ENCODE data around the gene ECI1. TPM values are rescaled to one million over a fixed set of nuclear protein-coding genes. Genes with fewer than 3 reads are reported as not detected.

ECI1 gene
- polyA plus RNA-seq, 1 experiment: 63.9 TPM

DNA sequence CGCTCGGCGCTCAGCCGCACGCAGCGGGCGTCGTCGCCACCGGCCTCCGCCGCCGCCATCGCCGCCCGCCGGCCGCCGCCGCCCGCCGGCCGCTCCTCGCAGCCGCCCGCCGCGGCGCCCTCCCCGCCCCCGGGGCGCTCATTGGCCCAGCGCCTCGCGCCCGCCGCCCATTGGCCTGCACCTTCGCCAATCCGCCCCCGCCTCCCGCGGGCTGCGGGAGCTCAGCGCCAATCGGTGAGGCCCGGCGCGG lies 36.7 kb downstream of the ECI1 start, which contains the start of gene PGP:
PGP (minus strand) TSS at position 122 of the 250 bp plus-strand sequence; CDS start at position 59, 63 bp downstream.
- TF ChIP-seq, protein P1, sequence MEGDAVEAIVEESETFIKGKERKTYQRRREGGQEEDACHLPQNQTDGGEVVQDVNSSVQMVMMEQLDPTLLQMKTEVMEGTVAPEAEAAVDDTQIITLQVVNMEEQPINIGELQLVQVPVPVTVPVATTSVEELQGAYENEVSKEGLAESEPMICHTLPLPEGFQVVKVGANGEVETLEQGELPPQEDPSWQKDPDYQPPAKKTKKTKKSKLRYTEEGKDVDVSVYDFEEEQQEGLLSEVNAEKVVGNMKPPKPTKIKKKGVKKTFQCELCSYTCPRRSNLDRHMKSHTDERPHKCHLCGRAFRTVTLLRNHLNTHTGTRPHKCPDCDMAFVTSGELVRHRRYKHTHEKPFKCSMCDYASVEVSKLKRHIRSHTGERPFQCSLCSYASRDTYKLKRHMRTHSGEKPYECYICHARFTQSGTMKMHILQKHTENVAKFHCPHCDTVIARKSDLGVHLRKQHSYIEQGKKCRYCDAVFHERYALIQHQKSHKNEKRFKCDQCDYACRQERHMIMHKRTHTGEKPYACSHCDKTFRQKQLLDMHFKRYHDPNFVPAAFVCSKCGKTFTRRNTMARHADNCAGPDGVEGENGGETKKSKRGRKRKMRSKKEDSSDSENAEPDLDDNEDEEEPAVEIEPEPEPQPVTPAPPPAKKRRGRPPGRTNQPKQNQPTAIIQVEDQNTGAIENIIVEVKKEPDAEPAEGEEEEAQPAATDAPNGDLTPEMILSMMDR (IDR thresholded peaks at IDR 0.05; ENCODE audit: insufficient read depth, low read depth, low read length): no peak
- CTCF ChIA-PET: no interaction called here
- peak within 1 kb of the TSS; percentile 78 for H3K4me3 ChIP-seq (ENCODE audit: low read depth, low read length)
- POLR2A ChIA-PET: interaction anchor here (0.5 to 1.6 kb wide), 3 partner anchors 9 to 810 kb away, joined by 4 to 7 read pairs (median 4); partner anchors contain the start of gene TRAF7
- H3K27me3 ChIP-seq (ENCODE audit: control insufficient read depth, insufficient read depth, low read length): no peaks in the 10 kb centered on the region
- no peak for DNase-seq (ENCODE audit: low read depth)
- peaks cover 7% of the 10 kb centered on the region for H3K36me3 ChIP-seq (ENCODE audit: control insufficient read depth, insufficient read depth, low read length)

DNA sequence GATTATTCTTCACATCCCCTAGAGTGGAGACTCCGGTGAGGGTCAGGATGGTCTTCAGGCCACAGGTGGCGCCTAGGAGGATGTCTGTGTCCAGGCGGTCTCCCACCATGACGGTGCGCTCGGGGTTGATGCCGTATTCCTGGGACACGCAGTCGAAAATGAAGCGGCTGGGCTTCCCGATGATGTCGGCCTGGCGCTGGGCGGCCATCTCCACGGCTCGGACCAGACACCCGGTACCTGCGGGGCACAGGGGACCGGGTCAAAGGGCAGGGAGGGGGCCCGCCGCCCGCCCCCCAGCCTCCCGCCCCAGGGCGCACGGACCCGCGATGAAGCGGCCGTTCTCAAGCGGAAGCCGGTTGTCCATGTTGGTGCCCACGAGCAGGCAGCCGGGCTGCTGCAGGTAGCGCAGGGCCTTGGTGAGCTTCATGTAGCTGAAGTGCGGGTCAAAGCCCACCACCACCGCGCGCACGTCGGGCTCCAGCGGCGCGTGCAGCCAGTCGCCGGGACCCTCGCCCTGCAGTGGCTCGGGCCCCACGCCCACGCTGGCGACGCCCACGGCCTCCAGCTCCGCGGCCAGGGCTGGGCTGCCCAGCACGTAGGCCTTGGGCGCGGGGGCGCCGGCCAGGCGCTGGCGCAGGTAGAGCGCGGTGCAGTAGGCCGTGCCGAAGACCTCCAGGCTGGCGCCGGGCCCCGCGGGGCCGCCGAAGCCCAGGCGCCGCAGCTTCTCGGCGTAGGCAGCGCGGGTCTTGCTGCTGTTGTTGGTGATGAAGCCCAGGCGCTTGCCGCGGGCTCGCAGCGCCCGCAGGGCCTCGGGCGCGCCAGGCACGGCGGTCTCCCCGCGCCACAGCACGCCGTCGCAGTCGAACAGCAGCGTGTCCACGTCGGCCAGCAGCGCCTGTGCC lies 37.3 kb downstream of the ECI1 start:
- POLR2A ChIA-PET: interaction anchor here (0.5 to 1.6 kb wide), 4 partner anchors 8 to 811 kb away, joined by 4 to 7 read pairs (median 4); partner anchors contain the start of genes NTHL1, TRAF7 and TSC2
- DNase-seq (ENCODE audit: low read depth): no peak
- H3K36me3 ChIP-seq (ENCODE audit: control insufficient read depth, insufficient read depth, low read length): peaks cover 8% of the 10 kb centered on the region
- TF ChIP-seq, protein P1 (IDR thresholded peaks at IDR 0.05; ENCODE audit: insufficient read depth, low read depth, low read length): no peak
- CTCF ChIA-PET: no interaction called here
- peak overlapping the region; percentile 56 for H3K4me3 ChIP-seq (ENCODE audit: low read depth, low read length)
- no peaks in the 10 kb centered on the region for H3K27me3 ChIP-seq (ENCODE audit: control insufficient read depth, insufficient read depth, low read length)

DNA sequence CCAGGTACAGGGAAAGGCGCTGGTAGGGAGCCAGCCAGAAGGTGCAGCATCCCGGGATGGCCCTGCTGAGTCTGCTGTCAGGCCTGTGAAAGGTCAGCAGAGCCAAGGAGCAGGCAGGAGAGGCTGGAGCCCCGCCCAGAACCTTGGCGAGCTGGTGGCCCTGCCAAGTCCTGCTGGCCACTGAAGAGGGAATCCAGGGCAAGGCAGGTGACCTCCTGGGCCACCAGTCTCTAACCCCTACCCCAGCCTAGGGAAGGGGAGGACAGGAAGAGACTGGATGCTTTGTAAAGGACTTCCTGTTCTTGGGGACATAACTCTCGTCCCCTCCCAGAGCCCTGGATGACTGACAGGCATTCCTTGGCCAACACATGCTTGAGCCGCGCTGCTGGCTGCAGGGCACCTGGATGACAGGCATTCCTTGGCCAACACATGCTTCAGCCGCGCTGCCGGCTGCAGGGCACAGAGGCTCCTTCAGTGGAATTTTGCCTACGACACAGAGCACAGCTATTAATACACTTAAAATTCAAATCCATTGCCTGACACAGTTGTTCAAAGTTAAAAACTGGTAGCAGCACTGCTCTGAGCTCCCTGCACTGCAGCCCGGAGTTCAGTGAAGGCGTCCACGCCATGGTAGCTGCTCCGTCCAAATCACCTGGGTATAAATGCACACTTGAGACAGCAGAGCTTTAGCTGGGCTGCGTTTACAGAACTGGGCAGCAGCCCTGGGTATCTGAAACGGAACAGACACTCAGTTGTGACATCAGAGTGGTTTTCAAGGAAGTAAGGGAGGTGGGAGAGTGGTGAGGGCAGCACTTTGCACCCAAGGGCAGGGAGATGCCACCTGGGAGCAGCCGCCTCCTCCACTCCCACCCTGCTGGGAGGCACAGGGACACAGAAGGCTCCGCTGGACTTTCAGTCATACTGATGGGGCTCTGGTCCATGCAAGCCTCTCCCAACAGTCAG lies 38.7 kb downstream of the ECI1 start:
- ChIA-PET POLR2A (no interaction called here), CTCF (no interaction called here)
- TF ChIP-seq, protein P1 (IDR thresholded peaks at IDR 0.05; ENCODE audit: insufficient read depth, low read depth, low read length): no peak
- no peak for DNase-seq (ENCODE audit: low read depth)
- H3K27me3 ChIP-seq (ENCODE audit: control insufficient read depth, insufficient read depth, low read length): no peaks in the 10 kb centered on the region
- peaks cover 15% of the 10 kb centered on the region for H3K36me3 ChIP-seq (ENCODE audit: control insufficient read depth, insufficient read depth, low read length)
- no peak overlapping the region for H3K4me3 ChIP-seq (ENCODE audit: low read depth, low read length)

DNA sequence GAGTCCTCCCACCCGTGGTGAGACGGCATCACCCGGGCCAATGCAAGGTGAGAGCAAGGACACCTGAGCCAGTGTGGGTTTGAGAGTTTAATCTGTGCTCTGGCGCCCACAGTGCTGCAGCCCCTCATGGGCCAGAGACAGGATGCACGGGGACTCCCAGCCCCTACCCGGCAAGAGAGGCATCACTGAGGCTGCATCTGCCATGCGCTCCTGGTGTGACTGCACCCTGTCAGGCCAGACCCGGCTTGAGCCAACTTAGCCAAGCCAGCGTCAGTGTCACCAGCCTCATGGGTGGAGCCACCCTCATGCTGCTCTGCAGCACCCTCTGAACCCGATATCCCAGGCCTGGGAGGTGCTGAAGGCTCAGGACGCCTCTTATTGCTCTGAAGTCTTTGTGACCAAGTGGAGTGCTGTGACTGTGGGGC lies 39.5 kb downstream of the ECI1 start:
- Histone ChIP-seq H3K27me3 (ENCODE audit: control insufficient read depth, insufficient read depth, low read length) (no peaks in the 10 kb centered on the region), H3K4me3 (ENCODE audit: low read depth, low read length) (no peak overlapping the region), H3K36me3 (ENCODE audit: control insufficient read depth, insufficient read depth, low read length) (peaks cover 19% of the 10 kb centered on the region)
- ChIA-PET CTCF (no interaction called here), POLR2A (no interaction called here)
- TF ChIP-seq, protein P1 (IDR thresholded peaks at IDR 0.05; ENCODE audit: insufficient read depth, low read depth, low read length): no peak
- no peak for DNase-seq (ENCODE audit: low read depth)

All from BJ (cell line).